HEK293T (cell line): ENCODE measurements around the gene TNIP3.

Experiments used
- BHLHE40 ChIP-seq: fragments of 450-650 bp; IDR thresholded peaks from 2 replicates; pipeline ENCODE4 v1.6.1; 2016; ENCODE audit warnings: mild to moderate bottlenecking, moderate library complexity, borderline replicate concordance
- CTBP1 ChIP-seq: fragments of 450-650 bp; IDR thresholded peaks from 2 replicates; pipeline ENCODE4 v1.6.1; 2016; ENCODE audit warnings: borderline replicate concordance
- ELF4 ChIP-seq: fragments of 450-650 bp; IDR thresholded peaks from 2 replicates; pipeline ENCODE4 v1.6.1; 2017; ENCODE audit warnings: antibody characterized with exemption
- FOXA1 ChIP-seq: fragments of 450-650 bp; IDR thresholded peaks from 2 replicates; pipeline ENCODE4 v1.6.1; 2016; ENCODE audit warnings: mild to moderate bottlenecking
- FOXK2 ChIP-seq: fragments of 450-650 bp; IDR thresholded peaks from 2 replicates; pipeline ENCODE4 v1.6.1; 2016; ENCODE audit warnings: mild to moderate bottlenecking
- FOXM1 ChIP-seq: fragments of 450-650 bp; IDR thresholded peaks from 2 replicates; pipeline ENCODE4 v1.6.1; 2017; ENCODE audit warnings: mild to moderate bottlenecking, borderline replicate concordance
- HDGF ChIP-seq: fragments of 450-650 bp; IDR thresholded peaks from 2 replicates; pipeline ENCODE4 v1.6.1; 2017; ENCODE audit warnings: antibody characterized with exemption, borderline replicate concordance
- L3MBTL2 ChIP-seq: fragments of 450-650 bp; conservative IDR thresholded peaks from 2 replicates; pipeline ENCODE4 v1.6.1; 2016; ENCODE audit warnings: mild to moderate bottlenecking
- LEF1 ChIP-seq: fragments of 450-650 bp; IDR thresholded peaks from 2 replicates; pipeline ENCODE4 v1.6.1; 2017; ENCODE audit warnings: mild to moderate bottlenecking, borderline replicate concordance
- SP1 ChIP-seq: fragments of 450-650 bp; IDR thresholded peaks from 2 replicates; pipeline ENCODE4 v1.6.1; 2017
- TARDBP ChIP-seq: fragments of 450-650 bp; IDR thresholded peaks from 2 replicates; pipeline ENCODE4 v1.6.1; 2016
- ZNF384 ChIP-seq: fragments of 450-650 bp; IDR thresholded peaks from 2 replicates; pipeline ENCODE4 v1.6.1; 2016
- TF ChIP-seq, protein P1 (sequence below): fragments of 450-650 bp; IDR thresholded peaks from 2 replicates; pipeline ENCODE4 v1.6.1; 2016

DNA sequence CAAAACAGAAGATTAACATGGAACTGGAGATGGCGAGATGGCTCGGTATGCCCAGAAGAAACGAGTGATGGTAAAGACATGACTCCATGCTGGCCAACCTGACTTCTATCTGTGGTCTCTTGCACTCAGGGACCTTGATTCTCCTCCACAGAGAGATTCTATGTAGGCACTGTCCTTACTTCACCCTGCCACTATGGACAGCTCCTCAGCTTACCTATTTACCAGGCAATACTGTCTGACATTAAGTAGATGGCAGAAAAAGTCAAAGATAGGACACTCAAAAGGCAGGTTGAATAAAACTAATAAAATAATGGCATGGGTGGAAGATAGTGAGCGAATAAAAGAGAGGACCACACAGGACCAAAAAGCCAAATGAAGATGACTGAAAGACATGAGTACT, 56.6 kb downstream of the TNIP3 start:
- TF ChIP-seq SP1 (no peak), FOXA1 (no peak), BHLHE40 (no peak), HDGF (no peak), TARDBP (no peak), FOXM1 (no peak), CTBP1 (no peak), FOXK2 (no peak), ZNF384 (no peak), ELF4 (no peak), LEF1 (no peak), L3MBTL2 (no peak)
- TF ChIP-seq, protein P1, sequence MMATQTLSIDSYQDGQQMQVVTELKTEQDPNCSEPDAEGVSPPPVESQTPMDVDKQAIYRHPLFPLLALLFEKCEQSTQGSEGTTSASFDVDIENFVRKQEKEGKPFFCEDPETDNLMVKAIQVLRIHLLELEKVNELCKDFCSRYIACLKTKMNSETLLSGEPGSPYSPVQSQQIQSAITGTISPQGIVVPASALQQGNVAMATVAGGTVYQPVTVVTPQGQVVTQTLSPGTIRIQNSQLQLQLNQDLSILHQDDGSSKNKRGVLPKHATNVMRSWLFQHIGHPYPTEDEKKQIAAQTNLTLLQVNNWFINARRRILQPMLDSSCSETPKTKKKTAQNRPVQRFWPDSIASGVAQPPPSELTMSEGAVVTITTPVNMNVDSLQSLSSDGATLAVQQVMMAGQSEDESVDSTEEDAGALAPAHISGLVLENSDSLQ: no peak
